ENCODE data around the gene PSMB7.

PSMB7 gene

GRCh38 chr9:124398191-124398935 lies 16.9 kb downstream of the PSMB7 start:
- Histone ChIP-seq H3K9ac (ENCODE audit: low read length in 5 of 5) (no peak overlapping the region), H3K4me1 (ENCODE audit: control insufficient read depth in 5 of 5, insufficient read depth in 5 of 5, low read length in 5 of 5) (peaks cover 6 to 19% (median 16%) of the 10 kb centered on the region in 5 donors), H3K9me3 (ENCODE audit: control insufficient read depth in 5 of 5, low read length in 5 of 5) (no peaks in the 10 kb centered on the region), H3K27ac (ENCODE audit: low read depth, low read length) (peak overlapping the region; percentile 15), H3K4me3 (ENCODE audit: low read depth in 1 of 5, low read length in 5 of 5) (no peak overlapping the region), H3K36me3 (ENCODE audit: control insufficient read depth in 5 of 5, insufficient read depth in 5 of 5, low read length in 5 of 5) (peaks cover 14 to 55% (median 33%) of the 10 kb centered on the region in 5 donors), H3K27me3 (ENCODE audit: control insufficient read depth in 5 of 5, insufficient read depth in 4 of 5, low read length in 5 of 5) (no peaks in the 10 kb centered on the region)

GRCh38 chr9:124395826-124396225 lies 19.4 kb downstream of the PSMB7 start:
- Histone ChIP-seq H3K27me3 (ENCODE audit: control insufficient read depth in 5 of 5, insufficient read depth in 4 of 5, low read length in 5 of 5) (no peaks in the 10 kb centered on the region), H3K36me3 (ENCODE audit: control insufficient read depth in 5 of 5, insufficient read depth in 5 of 5, low read length in 5 of 5) (peaks cover 4 to 36% (median 13%) of the 10 kb centered on the region in 5 donors), H3K9me3 (ENCODE audit: control insufficient read depth in 5 of 5, low read length in 5 of 5) (no peaks in the 10 kb centered on the region), H3K27ac (ENCODE audit: low read depth, low read length) (no peak overlapping the region), H3K4me3 (ENCODE audit: low read depth in 1 of 5, low read length in 5 of 5) (no peak overlapping the region), H3K9ac (ENCODE audit: low read length in 5 of 5) (no peak overlapping the region), H3K4me1 (ENCODE audit: control insufficient read depth in 5 of 5, insufficient read depth in 5 of 5, low read length in 5 of 5) (peaks cover 6 to 37% (median 35%) of the 10 kb centered on the region in 5 donors)

GRCh38 chr9:124394596-124394995 lies 20.6 kb downstream of the PSMB7 start:
- H3K27me3 ChIP-seq (ENCODE audit: control insufficient read depth in 5 of 5, insufficient read depth in 4 of 5, low read length in 5 of 5) = no peaks in the 10 kb centered on the region
- no peak overlapping the region for H3K27ac ChIP-seq (ENCODE audit: low read depth, low read length)
- H3K9me3 ChIP-seq (ENCODE audit: control insufficient read depth in 5 of 5, low read length in 5 of 5) = no peaks in the 10 kb centered on the region
- no peak overlapping the region for H3K9ac ChIP-seq (ENCODE audit: low read length in 5 of 5)
- H3K4me1 ChIP-seq (ENCODE audit: control insufficient read depth in 5 of 5, insufficient read depth in 5 of 5, low read length in 5 of 5) = peaks cover under 1 to 30% (median 29%) of the 10 kb centered on the region in 5 donors
- H3K36me3 ChIP-seq (ENCODE audit: control insufficient read depth in 5 of 5, insufficient read depth in 5 of 5, low read length in 5 of 5) = peaks cover 4 to 24% (median 8%) of the 10 kb centered on the region in 5 donors
- no peak overlapping the region for H3K4me3 ChIP-seq (ENCODE audit: low read depth in 1 of 5, low read length in 5 of 5)

GRCh38 chr9:124394167-124394566 lies 21.1 kb downstream of the PSMB7 start:
- Histone ChIP-seq H3K9ac (ENCODE audit: low read length in 5 of 5) (no peak overlapping the region), H3K4me3 (ENCODE audit: low read depth in 1 of 5, low read length in 5 of 5) (no peak overlapping the region), H3K27ac (ENCODE audit: low read depth, low read length) (no peak overlapping the region), H3K27me3 (ENCODE audit: control insufficient read depth in 5 of 5, insufficient read depth in 4 of 5, low read length in 5 of 5) (no peaks in the 10 kb centered on the region), H3K9me3 (ENCODE audit: control insufficient read depth in 5 of 5, low read length in 5 of 5) (no peaks in the 10 kb centered on the region), H3K36me3 (ENCODE audit: control insufficient read depth in 5 of 5, insufficient read depth in 5 of 5, low read length in 5 of 5) (peaks cover 4 to 20% (median 8%) of the 10 kb centered on the region in 5 donors), H3K4me1 (ENCODE audit: control insufficient read depth in 5 of 5, insufficient read depth in 5 of 5, low read length in 5 of 5) (peaks cover 0 to 26% (median 24%) of the 10 kb centered on the region in 5 donors)

GRCh38 chr9:124392871-124393460 lies 22.3 kb downstream of the PSMB7 start:
- Histone ChIP-seq H3K9ac (ENCODE audit: low read length in 5 of 5) (no peak overlapping the region), H3K27me3 (ENCODE audit: control insufficient read depth in 5 of 5, insufficient read depth in 4 of 5, low read length in 5 of 5) (no peaks in the 10 kb centered on the region), H3K9me3 (ENCODE audit: control insufficient read depth in 5 of 5, low read length in 5 of 5) (no peaks in the 10 kb centered on the region), H3K4me3 (ENCODE audit: low read depth in 1 of 5, low read length in 5 of 5) (no peak overlapping the region), H3K27ac (ENCODE audit: low read depth, low read length) (no peak overlapping the region), H3K36me3 (ENCODE audit: control insufficient read depth in 5 of 5, insufficient read depth in 5 of 5, low read length in 5 of 5) (peaks cover 4 to 20% (median 8%) of the 10 kb centered on the region in 5 donors), H3K4me1 (ENCODE audit: control insufficient read depth in 5 of 5, insufficient read depth in 5 of 5, low read length in 5 of 5) (peaks cover 0 to 27% (median 21%) of the 10 kb centered on the region in 5 donors)

GRCh38 chr9:124392254-124392870 lies 22.9 kb downstream of the PSMB7 start:
- no peaks in the 10 kb centered on the region for H3K27me3 ChIP-seq (ENCODE audit: control insufficient read depth in 5 of 5, insufficient read depth in 4 of 5, low read length in 5 of 5)
- H3K4me1 ChIP-seq (ENCODE audit: control insufficient read depth in 5 of 5, insufficient read depth in 5 of 5, low read length in 5 of 5) = peaks cover 0 to 27% (median 21%) of the 10 kb centered on the region in 5 donors
- no peak overlapping the region for H3K27ac ChIP-seq (ENCODE audit: low read depth, low read length)
- H3K9me3 ChIP-seq (ENCODE audit: control insufficient read depth in 5 of 5, low read length in 5 of 5) = no peaks in the 10 kb centered on the region
- no peak overlapping the region for H3K9ac ChIP-seq (ENCODE audit: low read length in 5 of 5)
- no peak overlapping the region for H3K4me3 ChIP-seq (ENCODE audit: low read depth in 1 of 5, low read length in 5 of 5)
- peaks cover 4 to 20% (median 8%) of the 10 kb centered on the region in 5 donors for H3K36me3 ChIP-seq (ENCODE audit: control insufficient read depth in 5 of 5, insufficient read depth in 5 of 5, low read length in 5 of 5)

GRCh38 chr9:124390794-124391658 lies 24.2 kb downstream of the PSMB7 start:
- H3K4me1 ChIP-seq (ENCODE audit: control insufficient read depth in 5 of 5, insufficient read depth in 5 of 5, low read length in 5 of 5) = peaks cover 0 to 27% (median 21%) of the 10 kb centered on the region in 5 donors
- H3K4me3 ChIP-seq (ENCODE audit: low read depth in 1 of 5, low read length in 5 of 5) = no peak overlapping the region
- no peaks in the 10 kb centered on the region for H3K9me3 ChIP-seq (ENCODE audit: control insufficient read depth in 5 of 5, low read length in 5 of 5)
- H3K27me3 ChIP-seq (ENCODE audit: control insufficient read depth in 5 of 5, insufficient read depth in 4 of 5, low read length in 5 of 5) = no peaks in the 10 kb centered on the region
- H3K27ac ChIP-seq (ENCODE audit: low read depth, low read length) = no peak overlapping the region
- peaks cover 0 to 10% (median 5%) of the 10 kb centered on the region in 5 donors for H3K36me3 ChIP-seq (ENCODE audit: control insufficient read depth in 5 of 5, insufficient read depth in 5 of 5, low read length in 5 of 5)
- no peak overlapping the region for H3K9ac ChIP-seq (ENCODE audit: low read length in 5 of 5)

- Histone ChIP-seq H3K27ac (ENCODE audit: low read depth, low read length) (no peak overlapping the region), H3K4me3 (ENCODE audit: low read depth in 1 of 5, low read length in 5 of 5) (no peak overlapping the region), H3K9me3 (ENCODE audit: control insufficient read depth in 5 of 5, low read length in 5 of 5) (no peaks in the 10 kb centered on the region), H3K9ac (ENCODE audit: low read length in 5 of 5) (no peak overlapping the region), H3K4me1 (ENCODE audit: control insufficient read depth in 5 of 5, insufficient read depth in 5 of 5, low read length in 5 of 5) (peaks cover 0 to 27% (median 21%) of the 10 kb centered on the region in 5 donors), H3K36me3 (ENCODE audit: control insufficient read depth in 5 of 5, insufficient read depth in 5 of 5, low read length in 5 of 5) (peaks cover 0 to 13% (median 7%) of the 10 kb centered on the region in 5 donors), H3K27me3 (ENCODE audit: control insufficient read depth in 5 of 5, insufficient read depth in 4 of 5, low read length in 5 of 5) (no peaks in the 10 kb centered on the region)
These were observed 25.9 kb downstream of the PSMB7 start for GRCh38 chr9:124389146-124389939.

Measured in subcutaneous abdominal adipose tissue (tissue), 5 donors.